HCT116 (cell line): ENCODE measurements around the gene ATF2. TPM values are rescaled to one million over a fixed set of nuclear protein-coding genes. Genes with fewer than 3 reads are reported as not detected.

ENCODE experiments used
- ATAC-seq: fragments of 200-7000 bp; cut with Tn5 transposase; 2 replicates; pipeline ENCODE4 v1.9.1; 2020; ENCODE audit warnings: mild to moderate bottlenecking, moderate library complexity
- BruUV-seq: library from RNA; stranded (reverse); fragments of 400-500 nt; replicated peaks from 2 replicates; lab custom pipeline; 2021; lab: Mats Ljungman, UMichigan
- CTCF ChIA-PET: fragments of 300-600 bp; sonication (Branson Sonifier 250); formaldehyde crosslinking; loops from one replicate; lab custom pipeline; 2021; ENCODE audit warnings: antibody characterized with exemption; lab: Charles Lee
- POLR2A ChIA-PET: fragments of 300-600, 350-600 bp; sonication (Branson Sonifier 250); formaldehyde crosslinking; loops from one replicate; lab custom pipeline; 2021; ENCODE audit warnings: antibody characterized with exemption; lab: Charles Lee
- RAD21 ChIA-PET, 2 experiments: fragments of 300-600 bp; sonication (Branson Sonifier 250); formaldehyde crosslinking; loops; one replicate each; lab custom pipeline; 2023; ENCODE audit warnings: low total read pairs in 2 of 2; ENCODE audit not compliant: uncharacterized antibody in 2 of 2, unreplicated experiment in 2 of 2, low non-redundant PET in 1 of 2; lab: Charles Lee
- DNase-seq: peaks from one replicate; pipeline ENCODE4 v3.0.0-alpha.2; 2010; ENCODE audit warnings: low read depth, low spot score
- H2AFZ ChIP-seq: fragments of 200-600 bp; shearing (Covaris generic), sonication (generic); 2 replicates; pipeline ENCODE4 v1.6.1; 2017; ENCODE audit warnings: low read depth, mixed run types, mixed read lengths, antibody characterized with exemption, low read length; ENCODE audit not compliant: poor library complexity, severe bottlenecking
- H3K27ac ChIP-seq: 2 replicates; pipeline ENCODE4 v1.5.1; 2012; ENCODE audit warnings: low read depth, low read length
- H3K27me3 ChIP-seq: fragments of 200-600 bp; sonication (generic); 2 replicates; pipeline ENCODE4 v1.6.1; 2016; ENCODE audit warnings: mixed run types, low read length, mixed read lengths; ENCODE audit not compliant: insufficient read depth
- H3K36me3 ChIP-seq, 2 experiments: fragments of 200-500 bp in 1 of 2; fragments of 200-600 bp in 1 of 2; sonication (Bioruptor generic) in 1 of 2; sonication (generic) in 1 of 2; 2 replicates each; pipeline versions ENCODE4 v1.5.1 to v1.6.1; 2014 to 2016; ENCODE audit warnings: low read length in 2 of 2, inconsistent platforms in 1 of 2, mixed read lengths in 1 of 2, mixed run types in 1 of 2; ENCODE audit not compliant: insufficient read depth in 2 of 2, control insufficient read depth in 1 of 2
- H3K4me1 ChIP-seq, 2 experiments: fragments of 200-600 bp in 1 of 2; sonication (generic) in 1 of 2; 2 replicates each; pipeline versions ENCODE4 v1.5.1 to v1.6.1; 2012 to 2017; ENCODE audit warnings: low read length in 2 of 2, inconsistent platforms in 1 of 2, mild to moderate bottlenecking in 1 of 2, mixed read lengths in 1 of 2, mixed run types in 1 of 2, moderate library complexity in 1 of 2; ENCODE audit not compliant: insufficient read depth in 2 of 2, control insufficient read depth in 1 of 2
- H3K4me2 ChIP-seq: fragments of 200-600 bp; sonication (generic); 2 replicates; pipeline ENCODE4 v1.6.1; 2017; ENCODE audit warnings: mixed run types, low read length, mixed read lengths
- H3K4me3 ChIP-seq, 2 experiments: fragments of 200-600 bp in 1 of 2; sonication (generic) in 1 of 2; replicated peaks in 1 of 2; 2 replicates each; pipeline ENCODE4 v1.5.1; 2011 to 2016; ENCODE audit warnings: low read length in 2 of 2, control low read depth in 1 of 2, low read depth in 1 of 2, mild to moderate bottlenecking in 1 of 2, mixed read lengths in 1 of 2, mixed run types in 1 of 2
- H3K79me2 ChIP-seq: fragments of 200-600 bp; sonication (generic); 2 replicates; pipeline ENCODE4 v1.6.1; 2017; ENCODE audit warnings: mild to moderate bottlenecking, mixed run types, low read length, moderate library complexity, mixed read lengths; ENCODE audit not compliant: insufficient read depth
- H3K9ac ChIP-seq: fragments of 200-600 bp; sonication (generic); 2 replicates; pipeline ENCODE4 v1.6.1; 2016; ENCODE audit warnings: low read length, mixed read lengths
- H3K9me2 ChIP-seq: fragments of 200-600 bp; sonication (generic), shearing (Covaris generic); 2 replicates; pipeline ENCODE4 v1.6.1; 2017; ENCODE audit warnings: mixed run types, mild to moderate bottlenecking, moderate library complexity; ENCODE audit not compliant: insufficient read depth
- H3K9me3 ChIP-seq, 2 experiments: fragments of 200-500 bp in 1 of 2; fragments of 200-600 bp in 1 of 2; sonication (Bioruptor generic) in 1 of 2; sonication (generic) in 1 of 2; 2 replicates each; pipeline ENCODE4 v1.6.1; 2014 to 2017; ENCODE audit warnings: low read length in 2 of 2, mixed read lengths in 2 of 2, inconsistent platforms in 1 of 2, low read depth in 1 of 2, mild to moderate bottlenecking in 1 of 2, mixed run types in 1 of 2, moderate library complexity in 1 of 2; ENCODE audit not compliant: control insufficient read depth in 1 of 2, insufficient read depth in 1 of 2
- H4K20me1 ChIP-seq: fragments of 200-600 bp; sonication (generic), shearing (Covaris generic); 2 replicates; pipeline ENCODE4 v1.6.1; 2017; ENCODE audit warnings: mixed run types, mild to moderate bottlenecking, moderate library complexity; ENCODE audit not compliant: insufficient read depth
- CBX3 ChIP-seq: IDR thresholded peaks from 2 replicates; pipeline ENCODE4 v1.6.1; 2012; ENCODE audit warnings: low read depth
- CTCF ChIP-seq, 3 experiments: fragments of 200-600 bp in 1 of 3; sonication (generic) in 1 of 3; IDR thresholded peaks in 2 of 3; conservative IDR thresholded peaks in 1 of 3; 2 replicates each; pipeline ENCODE4 v1.5.1; 2012 to 2017; ENCODE audit warnings: low read depth in 2 of 3, low read length in 2 of 3, antibody characterized with exemption in 1 of 3, borderline replicate concordance in 1 of 3, control low read depth in 1 of 3, mild to moderate bottlenecking in 1 of 3, mixed read lengths in 1 of 3, mixed run types in 1 of 3, moderate library complexity in 1 of 3; ENCODE audit not compliant: insufficient read depth in 1 of 3
- POLR2AphosphoS5 ChIP-seq: IDR thresholded peaks from 2 replicates; pipeline ENCODE4 v1.6.1; 2011; ENCODE audit warnings: mild to moderate bottlenecking, low read depth, low read length, moderate library complexity
- RAD21 ChIP-seq: IDR thresholded peaks from 2 replicates; pipeline ENCODE4 v1.6.1; 2012; ENCODE audit warnings: low read depth, mild to moderate bottlenecking
- SIN3A ChIP-seq: IDR thresholded peaks from 2 replicates; pipeline ENCODE4 v1.6.1; 2012; ENCODE audit warnings: low read depth
- SP1 ChIP-seq: IDR thresholded peaks from 2 replicates; pipeline ENCODE4 v1.6.1; 2012; ENCODE audit warnings: low read depth
- TCF7L2 ChIP-seq: IDR thresholded peaks from 2 replicates; pipeline ENCODE4 v1.7.0; 2011; ENCODE audit warnings: borderline replicate concordance, inconsistent platforms; ENCODE audit not compliant: insufficient read depth, insufficient read length; ENCODE audit errors: extremely low read depth
- YY1 ChIP-seq: IDR thresholded peaks from 2 replicates; pipeline ENCODE4 v1.6.1; 2011; ENCODE audit warnings: low read length, low read depth, moderate library complexity, mild to moderate bottlenecking; ENCODE audit not compliant: insufficient replicate concordance; ENCODE audit errors: extremely low read depth
- ZNF274 ChIP-seq: fragments of 200-500 bp; sonication (Bioruptor generic); IDR thresholded peaks from 2 replicates; pipeline ENCODE4 v1.6.1; 2014; ENCODE audit warnings: mild to moderate bottlenecking, low read depth, low read length, inconsistent platforms
- intact Hi-C: fragments of 100-400 bp; cut with micrococcal nuclease; formaldehyde crosslinking; loops from 2 replicates; pipeline ENCODE4 v1.10.0; 2022
- total RNA-seq: library from RNA; stranded (reverse); gene quantifications from one replicate; pipeline ENCODE4 v1.2.1, GENCODE V29; 2021; ENCODE audit not compliant: unreplicated experiment
- TF ChIP-seq, protein P1 (sequence below): IDR thresholded peaks from 2 replicates; pipeline ENCODE4 v1.6.1; 2012

Gene ATF2
- total RNA-seq, 1 experiment from 2014 or later, result 29.6 TPM

DNA sequence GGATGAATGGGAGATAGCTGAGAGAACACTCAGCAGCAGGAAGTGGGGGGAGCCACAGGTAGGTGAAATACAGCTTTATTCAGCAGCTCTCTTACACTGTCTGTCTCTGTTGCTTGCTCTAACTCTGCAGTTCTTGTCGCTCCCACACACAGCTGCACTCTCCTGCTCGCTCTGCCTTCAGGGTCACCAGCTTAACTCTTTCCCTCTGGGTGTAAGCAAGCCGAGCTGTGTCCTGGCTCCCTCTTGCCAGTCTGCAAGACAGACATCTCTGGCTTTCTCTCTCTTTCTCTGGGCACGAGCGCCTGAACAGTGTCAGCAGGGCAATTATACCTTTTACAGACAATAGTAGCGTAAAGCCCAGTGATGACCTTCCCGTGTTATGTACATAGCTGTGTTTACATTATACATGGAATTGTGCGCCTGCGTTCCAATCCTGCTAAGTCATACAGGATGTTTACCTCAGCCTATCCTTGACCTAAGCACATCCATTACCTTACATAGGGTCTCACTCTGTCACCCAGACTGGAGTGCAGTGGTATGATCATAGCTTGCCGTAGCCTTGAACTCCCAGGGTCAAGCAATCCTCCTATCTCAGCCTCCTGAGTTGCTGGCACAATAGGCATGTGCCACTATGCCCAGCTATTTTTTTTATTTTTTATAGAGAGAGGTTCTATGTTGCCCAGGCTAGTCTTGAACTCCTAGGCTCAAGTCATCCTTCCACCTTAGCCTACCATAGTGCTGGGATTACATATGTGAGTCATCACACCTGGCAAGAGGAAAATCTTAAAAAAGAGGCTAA lies 105.0 kb downstream of the ATF2 start:
- Histone ChIP-seq H4K20me1 (no peaks in the 10 kb centered on the region), H3K9ac (no peak overlapping the region), H3K4me2 (no peak overlapping the region), H3K9me3 (no peaks in the 10 kb centered on the region), H3K4me1 (peaks cover 5% of the 10 kb centered on the region in 2 experiments; a peak in 3 of 4 replicates), H3K9me2 (no peaks in the 10 kb centered on the region), H3K27me3 (no peaks in the 10 kb centered on the region), H3K79me2 (no peaks in the 10 kb centered on the region), H3K4me3 (no peak overlapping the region), H2AFZ (no peak overlapping the region), H3K27ac (no peak overlapping the region), H3K36me3 (no peaks in the 10 kb centered on the region)
- ATAC-seq, result no peak
- intact Hi-C loops, result no loop called here
- POLR2A ChIA-PET, result no interaction called here
- CTCF ChIA-PET, result no interaction called here
- RAD21 ChIA-PET, result no interaction called here
- no TSS peak for BruUV-seq
- no peak for DNase-seq
- TF ChIP-seq RAD21 (no peak), ZNF274 (no peak), SIN3A (no peak), YY1 (no peak), SP1 (no peak), CBX3 (no peak), TCF7L2 (no peak), POLR2AphosphoS5 (no peak), CTCF (IDR thresholded peaks at IDR 0.05 in 2 of 3, conservative IDR thresholded peaks at IDR 0.05 in 1 of 3; ENCODE audit: borderline replicate concordance in 1 of 3, insufficient read depth in 1 of 3, low read depth in 2 of 3, low read length in 2 of 3) (no peak)
- TF ChIP-seq, protein P1, sequence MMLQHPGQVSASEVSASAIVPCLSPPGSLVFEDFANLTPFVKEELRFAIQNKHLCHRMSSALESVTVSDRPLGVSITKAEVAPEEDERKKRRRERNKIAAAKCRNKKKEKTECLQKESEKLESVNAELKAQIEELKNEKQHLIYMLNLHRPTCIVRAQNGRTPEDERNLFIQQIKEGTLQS, result no peak
